CD1c-positive myeloid dendritic cell (primary cell): ENCODE measurements around the gene FIZ1.

Experiments
- DNase-seq: peaks from one replicate; pipeline ENCODE4 v3.0.0-alpha.2; 2016; ENCODE audit errors: extremely low spot score

FIZ1 gene

DNA sequence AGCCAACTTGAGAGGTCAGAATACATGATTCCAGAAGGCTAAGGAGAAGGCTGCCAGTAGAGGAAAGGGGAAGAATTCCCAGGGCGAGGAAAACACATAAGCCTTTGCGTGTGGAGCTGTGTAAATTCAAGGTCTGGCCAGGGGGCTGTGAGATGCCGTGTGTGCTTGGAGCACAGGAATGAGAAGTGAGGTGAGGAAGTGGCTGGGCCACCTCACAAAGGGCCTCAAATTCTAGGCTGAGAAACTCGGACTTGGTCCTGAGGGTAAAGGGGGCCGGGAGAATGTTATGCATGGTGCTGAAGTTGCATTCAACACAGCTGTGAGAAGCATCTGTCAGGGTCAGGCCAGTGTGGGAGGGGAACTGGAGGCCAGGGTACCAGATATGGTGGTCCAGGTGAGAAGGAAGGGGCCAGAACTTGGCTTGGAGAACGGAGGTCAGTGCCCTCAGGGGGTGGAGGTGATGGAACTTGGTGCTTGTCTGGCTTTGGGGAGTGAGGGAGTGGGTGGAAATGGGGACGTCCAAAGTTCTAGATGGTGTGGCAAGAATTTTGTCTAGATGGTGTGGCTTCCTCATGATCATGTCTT lies 36.6 kb upstream of the FIZ1 start:
- DNase-seq: no peak

DNA sequence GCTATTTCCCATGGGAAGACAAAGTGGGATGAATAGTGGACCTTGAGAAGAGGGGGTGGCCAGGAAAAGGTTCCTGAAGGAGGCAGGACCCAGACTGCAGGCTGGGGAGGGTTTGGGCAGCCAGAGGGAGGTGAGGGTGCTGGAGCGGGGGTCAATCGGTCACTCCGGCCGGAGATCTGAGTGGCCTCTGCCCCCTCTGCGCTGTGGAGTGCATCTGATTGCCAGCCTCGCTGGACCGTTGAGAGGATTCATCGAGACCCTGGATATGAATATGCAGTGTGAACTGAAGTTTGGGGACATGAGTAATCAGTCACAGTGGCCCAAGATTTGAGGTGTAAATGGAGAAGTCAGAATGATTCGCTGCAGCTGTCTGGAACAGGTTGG lies 36.0 kb upstream of the FIZ1 start:
- no peak for DNase-seq

DNA sequence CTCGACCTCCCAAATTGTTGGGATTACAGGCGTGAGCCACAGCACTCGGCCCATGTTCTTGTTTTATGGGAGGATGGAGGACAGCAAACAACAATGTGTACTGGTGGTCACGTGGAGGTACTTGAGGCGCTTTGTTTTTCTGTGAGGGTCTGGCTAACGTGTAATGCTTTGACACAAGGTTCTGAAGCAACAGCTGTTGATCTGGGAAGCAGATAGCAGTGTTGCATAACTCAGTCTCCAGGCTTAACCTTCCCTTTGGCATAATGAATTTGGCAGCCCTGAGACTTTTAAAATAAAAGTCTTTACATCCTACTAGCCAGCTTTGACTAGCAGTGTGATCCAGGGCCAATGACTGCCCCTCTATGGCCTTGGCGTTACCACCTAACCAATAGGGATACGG lies 34.5 kb upstream of the FIZ1 start:
- DNase-seq: no peak

DNA sequence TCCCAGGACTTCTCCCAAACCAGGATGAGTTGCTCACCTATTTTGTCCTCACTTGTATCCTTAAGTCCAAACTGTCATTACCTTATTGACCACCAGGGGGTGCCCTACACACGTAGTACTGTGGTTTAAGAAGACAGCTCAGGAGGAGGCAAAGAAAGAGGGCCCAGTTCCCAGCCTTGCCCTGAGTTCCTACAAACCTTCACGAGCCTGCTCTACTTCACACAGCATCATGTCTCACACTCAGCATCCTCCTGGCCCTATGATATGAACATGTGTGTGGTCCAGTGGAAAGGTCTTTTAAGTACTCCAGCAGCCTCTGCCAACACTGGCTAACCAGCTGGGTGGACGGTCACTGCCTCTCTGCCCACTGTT lies 33.1 kb upstream of the FIZ1 start:
- peak; percentile 96 for DNase-seq

DNA sequence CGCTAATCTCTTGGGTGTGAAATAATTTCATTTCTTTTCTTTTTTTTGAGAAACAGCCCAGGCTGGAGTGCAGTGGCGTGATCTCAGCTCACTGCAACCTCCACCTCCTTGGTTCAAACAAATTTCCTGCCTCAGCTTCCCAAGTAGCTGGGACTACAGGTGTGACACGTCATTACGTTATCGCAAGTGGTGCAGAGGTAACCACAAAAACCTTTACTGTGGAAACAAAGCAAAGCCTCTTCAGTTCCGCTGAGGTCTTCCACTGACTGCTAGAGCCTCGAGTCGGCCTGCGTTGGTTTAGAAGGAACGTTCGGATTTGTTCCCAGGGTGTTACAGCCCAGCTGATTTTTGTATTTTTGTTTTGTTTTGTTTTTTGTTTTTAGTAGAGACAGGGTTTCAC lies 27.0 kb upstream of the FIZ1 start:
- peak; percentile 39 for DNase-seq

DNA sequence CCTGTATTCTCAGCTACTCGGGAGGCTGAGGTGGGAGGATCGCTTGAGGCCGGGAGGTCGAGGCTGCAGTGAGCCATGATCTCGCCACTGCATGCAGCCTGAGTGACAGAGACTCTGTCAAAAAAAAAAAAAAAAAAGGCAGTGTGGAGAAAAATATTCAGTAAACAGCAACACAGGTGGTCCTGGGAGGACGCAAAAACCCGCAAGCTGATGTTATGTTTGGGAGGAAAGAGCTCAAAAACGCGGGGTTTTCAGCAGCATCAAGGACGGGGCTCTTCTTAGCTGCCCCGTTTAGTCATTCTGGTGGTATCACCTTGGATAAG lies 25.6 kb upstream of the FIZ1 start:
- no peak for DNase-seq

DNA sequence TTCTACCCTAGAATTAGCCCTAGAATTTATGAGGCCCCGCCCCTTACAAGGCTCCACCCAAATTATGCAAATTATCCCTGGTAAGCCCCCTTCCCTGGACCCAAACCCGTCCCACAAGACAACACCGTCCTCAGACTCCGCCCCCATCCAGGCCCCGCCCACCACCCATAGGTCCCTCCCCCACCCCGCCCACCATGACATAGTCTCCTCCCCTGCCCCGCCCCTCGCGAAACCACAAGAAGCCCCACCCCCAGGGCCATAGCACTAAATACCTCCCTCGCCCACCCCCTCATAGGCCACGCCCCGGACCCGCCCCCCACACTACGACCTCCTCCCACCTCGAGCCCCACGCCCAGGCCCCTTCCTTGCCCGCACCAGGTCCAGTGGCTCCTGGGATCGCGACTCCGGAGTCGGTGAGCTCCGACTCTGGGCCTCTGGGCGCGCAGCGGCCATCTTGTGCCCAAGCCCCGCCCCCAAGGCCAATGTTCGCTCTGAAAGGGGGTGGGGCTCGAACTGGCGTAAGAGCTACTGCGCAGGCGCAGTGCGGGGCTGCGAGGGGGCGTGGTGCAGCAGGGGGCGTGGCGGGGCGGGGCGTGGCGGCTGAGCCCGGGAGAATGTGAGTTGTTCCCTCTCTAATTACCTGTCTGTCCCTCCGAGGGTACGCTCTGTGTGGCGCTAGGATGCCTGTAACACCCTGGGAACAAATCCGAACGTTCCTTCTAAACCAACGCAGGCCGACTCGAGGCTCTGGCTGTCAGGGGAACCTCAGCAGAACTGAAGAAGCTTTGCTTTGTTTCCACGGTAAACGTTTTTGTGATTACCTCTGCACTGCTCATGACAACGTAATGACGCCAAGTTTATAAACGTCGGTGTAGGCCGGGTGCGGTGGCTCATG lies 25.0 kb upstream of the FIZ1 start, which contains the start of gene ZNF784:
Gene ZNF784, minus strand, starts transcription at position 458 of the 895 bp plus-strand sequence. Its CDS starts 5 bp downstream, at position 453.
- DNase-seq: peak; percentile 97

DNA sequence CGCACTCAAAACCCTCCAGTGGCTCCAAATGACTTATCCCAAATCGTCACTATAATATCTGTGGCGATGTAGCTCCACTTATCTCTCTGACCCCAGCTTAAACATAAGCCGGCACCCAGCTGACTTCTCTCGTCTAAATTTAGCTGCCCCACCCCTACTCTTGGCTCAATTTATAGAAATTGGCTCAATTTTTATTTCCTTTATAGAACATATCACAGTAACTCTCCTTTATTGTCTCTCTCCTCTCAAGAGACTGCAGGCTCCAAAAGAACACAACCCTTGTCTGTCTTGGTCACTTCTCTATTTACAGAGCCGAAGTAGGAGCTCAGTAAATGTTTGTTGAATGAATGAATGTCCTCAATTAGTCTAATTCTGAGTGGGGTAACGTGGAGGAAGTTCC lies 24.2 kb upstream of the FIZ1 start:
- peak; percentile 19 for DNase-seq

DNA sequence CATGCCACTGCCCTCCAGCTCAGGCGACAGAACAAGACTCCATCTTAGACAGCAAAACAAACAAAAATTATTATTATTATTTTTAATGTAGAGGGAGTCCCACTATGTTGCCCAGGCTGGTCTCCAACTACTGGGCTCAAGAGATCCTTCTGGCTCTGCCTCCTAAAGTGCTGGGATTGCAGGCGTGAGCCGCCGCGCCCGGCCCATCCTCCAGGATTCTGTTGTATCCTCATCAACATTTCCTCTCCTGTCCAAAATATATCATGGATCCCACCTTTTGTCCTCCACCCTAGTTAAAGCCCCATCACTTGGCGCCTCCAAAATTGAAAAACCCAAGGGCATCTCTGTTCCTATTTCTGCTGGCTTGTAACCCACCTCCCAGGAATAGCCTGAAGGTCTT lies 23.8 kb upstream of the FIZ1 start:
- DNase-seq: no peak

DNA sequence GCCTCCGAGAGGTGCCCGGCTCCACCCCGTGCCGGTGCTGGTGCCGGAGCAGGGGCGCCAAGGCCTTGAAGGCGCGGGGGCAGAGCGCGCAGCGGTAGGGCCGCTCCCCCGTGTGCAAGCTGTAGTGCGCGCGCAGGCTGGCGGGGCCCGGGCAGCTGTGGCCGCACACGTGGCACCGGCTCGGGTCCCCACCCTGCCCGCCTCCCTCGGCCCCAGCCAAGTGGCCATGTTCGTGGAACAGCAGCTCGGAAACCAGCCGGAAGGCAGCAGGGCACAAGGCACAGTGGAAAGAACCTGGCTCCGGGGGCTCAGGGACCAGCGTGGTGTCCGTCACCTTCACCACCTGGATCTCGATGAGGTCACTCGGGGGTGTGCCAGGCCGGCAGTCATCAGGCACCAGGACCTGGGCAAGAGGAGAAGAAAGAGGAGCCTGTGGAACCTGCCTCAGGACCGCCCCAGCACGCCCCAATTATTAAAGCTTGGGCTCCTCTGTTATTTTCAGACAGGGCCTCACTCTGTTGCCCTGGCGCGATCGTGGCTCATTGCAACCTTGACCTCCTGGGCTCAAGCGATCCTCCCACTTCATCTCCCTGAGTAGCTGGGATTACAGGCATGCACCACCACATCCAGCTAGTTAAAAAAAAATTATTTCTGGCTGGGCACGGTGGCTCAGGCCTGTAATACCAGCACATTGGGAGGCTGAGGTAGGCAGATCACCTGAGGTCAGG lies 23.1 kb upstream of the FIZ1 start:
- DNase-seq: no peak

DNA sequence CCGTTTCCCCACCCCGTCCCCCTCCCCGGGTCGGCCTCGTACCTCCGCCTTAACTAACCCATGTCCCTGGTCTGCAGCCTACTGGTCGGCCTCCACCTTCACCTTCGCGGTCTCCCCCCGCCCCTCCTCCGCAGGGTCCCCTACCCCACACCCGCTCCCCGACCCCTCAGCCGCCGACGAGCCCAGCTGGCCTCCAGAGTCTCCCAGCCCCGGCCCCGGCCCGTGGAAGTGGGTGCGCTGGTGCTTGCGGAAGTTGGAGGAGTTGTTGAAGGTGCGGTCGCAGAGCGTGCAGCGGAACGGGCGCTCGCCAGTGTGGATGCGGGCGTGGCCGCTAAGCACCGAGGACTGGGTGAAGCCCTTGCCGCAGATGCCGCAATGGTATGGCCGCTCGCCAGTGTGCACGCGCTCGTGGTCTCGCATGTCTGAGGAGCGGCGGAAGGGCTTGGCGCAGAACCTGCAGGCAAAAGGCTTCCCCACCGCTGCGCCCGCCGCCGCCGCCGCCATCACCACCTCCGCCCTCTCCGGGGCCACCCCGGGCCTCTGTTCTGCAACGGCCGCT lies 22.4 kb upstream of the FIZ1 start:
- DNase-seq: no peak

DNA sequence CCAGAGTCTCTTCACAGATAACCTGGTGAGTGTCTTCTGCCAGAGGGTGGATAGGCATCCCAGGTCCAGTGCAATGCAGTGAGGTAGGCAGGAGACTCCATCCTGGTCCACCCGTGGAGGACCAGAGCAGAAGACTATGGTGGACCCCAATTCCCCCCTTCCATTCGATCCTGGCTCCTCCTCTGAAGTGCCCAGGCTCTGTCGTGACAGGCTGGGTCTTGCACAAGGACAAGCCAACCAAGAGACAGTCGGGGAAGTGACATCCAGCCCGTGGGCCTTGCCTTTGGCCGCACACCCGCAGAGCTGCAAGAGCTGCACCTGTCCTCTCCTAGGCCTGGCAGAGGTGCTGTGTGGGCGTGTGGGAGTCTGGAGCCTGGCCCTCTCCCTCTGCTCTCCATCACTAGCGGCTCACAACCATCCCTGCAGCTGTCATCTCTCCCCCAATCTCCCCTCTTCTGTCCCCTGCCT lies 21.9 kb upstream of the FIZ1 start:
- DNase-seq: no peak

DNA sequence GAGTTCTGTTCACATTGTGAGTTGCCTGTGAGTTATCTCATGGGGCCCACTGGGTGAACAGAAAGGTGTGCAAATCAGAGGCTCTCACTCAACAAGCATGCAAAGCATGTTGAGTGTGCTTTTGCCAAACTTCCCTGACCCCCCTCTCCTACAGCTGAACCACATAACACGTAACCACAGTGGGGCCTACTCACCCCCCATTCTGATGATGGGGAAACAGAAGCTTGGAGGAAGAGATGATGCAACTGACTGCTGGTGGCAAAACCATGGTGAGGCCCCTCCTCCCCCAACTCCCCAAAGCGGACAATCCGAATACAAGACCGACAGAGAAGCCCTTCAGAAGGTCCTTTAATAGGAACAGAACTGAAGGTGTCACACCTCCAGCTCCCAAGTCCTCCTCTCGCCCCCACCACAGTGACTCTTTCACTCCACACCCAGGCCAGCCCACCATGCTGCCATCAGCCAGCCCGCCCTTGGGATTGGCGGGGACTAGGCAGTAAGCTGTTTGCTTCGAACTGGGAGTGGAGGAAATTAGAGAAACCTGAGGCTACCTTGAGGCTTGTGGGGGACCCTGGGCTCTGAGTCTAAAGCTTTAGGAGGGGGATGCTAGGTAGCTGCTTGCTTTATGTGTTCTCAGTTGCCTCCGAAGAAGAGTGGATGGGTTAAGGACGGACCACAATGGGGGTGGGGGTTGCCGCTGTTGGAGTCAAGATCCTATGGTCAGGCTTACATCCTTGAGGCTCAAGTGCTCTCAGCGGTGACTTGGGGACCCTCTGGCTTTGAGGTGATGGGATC lies 21.3 kb upstream of the FIZ1 start:
- DNase-seq: peak; percentile 40

DNA sequence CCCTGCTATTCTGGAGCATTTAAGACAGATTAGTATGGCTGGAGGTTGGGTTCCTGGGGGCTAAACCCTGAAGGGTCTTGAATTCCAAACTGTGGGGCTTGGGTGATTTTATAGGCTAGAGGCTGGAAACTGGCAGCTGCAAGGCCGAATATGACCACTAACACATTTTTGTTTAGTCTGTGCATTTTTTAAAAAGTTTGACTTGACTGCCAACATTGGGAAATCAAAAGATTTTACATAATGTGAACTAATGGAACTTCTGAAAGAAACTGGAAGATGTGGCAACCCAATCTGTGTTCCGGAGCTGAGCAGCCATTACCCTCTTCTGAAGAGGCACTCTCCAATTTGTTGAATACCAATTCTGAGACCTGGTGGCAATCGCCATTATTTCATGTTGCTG lies 20.0 kb upstream of the FIZ1 start:
- DNase-seq: no peak

DNA sequence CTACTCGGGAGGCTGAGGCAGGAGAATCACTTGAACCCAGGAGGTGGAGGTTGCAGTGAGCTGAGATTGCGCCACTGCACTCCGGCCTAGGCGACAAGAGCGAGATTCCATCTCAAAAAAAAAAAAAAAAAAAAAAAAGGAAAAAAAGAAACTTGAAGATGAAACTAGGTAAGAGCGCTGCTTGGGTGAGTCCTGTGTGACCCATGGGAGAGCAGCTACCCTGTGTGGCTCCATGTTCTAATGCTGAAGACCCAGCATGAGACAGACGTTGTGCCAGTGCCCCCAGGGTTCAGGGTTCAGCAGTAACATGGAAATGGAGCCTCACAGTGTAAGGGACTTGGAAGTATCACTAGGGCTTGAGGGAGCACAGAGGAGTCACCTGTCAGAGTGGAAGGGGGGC lies 19.1 kb upstream of the FIZ1 start:
- no peak for DNase-seq

DNA sequence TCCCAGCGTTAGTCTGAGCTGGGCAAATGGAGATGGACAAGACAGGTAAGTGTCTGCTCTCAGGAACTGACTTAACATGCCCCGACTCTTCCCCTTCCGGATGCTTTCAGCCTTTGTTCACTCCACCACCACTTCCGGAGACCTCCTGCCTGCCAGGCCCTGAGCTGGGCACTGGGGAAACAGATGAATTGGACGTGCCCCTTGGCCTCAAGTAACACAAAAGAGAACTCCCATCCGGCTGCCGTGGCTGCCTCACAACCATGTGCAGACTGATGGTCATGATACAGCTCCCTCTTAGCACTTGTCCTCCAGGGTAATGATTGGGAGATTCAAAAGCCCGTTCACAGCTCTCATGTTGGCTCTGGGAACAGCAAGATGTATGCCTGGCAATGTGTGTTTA lies 18.1 kb upstream of the FIZ1 start:
- DNase-seq: no peak

DNA sequence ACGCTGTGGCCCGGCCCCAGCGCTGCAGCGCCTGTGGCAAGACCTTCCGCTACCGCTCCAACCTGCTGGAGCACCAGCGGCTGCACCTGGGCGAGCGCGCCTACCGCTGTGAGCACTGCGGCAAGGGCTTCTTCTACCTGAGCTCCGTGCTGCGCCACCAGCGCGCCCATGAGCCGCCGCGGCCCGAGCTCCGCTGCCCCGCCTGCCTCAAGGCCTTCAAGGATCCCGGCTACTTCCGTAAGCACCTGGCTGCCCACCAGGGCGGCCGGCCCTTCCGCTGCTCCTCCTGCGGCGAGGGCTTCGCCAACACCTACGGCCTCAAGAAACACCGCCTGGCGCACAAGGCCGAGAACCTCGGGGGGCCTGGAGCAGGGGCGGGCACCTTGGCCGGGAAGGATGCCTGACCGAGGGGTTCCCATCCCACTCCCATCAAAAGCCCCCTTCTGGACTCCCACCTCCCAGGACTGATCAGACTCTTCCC lies 17.1 kb upstream of the FIZ1 start:
- no peak for DNase-seq

DNA sequence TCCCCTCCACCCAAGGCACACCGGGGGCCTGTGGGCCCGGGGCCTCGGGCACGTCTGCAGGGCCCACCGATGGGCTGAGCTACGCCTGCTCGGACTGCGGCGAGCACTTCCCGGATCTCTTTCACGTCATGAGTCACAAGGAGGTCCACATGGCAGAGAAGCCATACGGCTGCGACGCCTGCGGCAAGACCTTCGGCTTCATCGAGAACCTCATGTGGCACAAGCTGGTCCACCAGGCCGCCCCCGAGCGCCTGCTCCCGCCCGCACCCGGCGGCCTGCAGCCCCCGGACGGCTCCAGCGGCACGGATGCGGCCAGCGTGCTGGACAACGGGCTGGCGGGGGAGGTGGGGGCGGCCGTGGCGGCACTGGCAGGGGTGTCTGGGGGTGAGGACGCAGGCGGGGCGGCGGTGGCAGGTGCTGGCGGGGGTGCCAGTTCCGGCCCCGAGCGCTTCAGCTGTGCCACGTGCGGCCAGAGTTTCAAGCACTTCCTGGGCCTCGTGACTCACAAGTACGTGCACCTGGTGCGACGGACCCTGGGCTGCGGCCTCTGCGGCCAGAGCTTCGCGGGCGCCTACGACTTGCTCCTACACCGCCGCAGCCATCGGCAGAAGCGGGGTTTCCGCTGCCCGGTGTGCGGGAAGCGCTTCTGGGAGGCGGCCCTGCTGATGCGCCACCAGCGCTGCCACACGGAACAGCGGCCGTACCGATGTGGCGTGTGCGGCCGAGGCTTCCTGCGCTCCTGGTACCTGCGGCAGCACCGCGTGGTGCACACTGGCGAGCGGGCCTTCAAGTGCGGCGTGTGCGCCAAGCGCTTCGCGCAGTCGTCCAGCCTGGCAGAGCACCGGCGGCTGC lies 16.5 kb upstream of the FIZ1 start:
- no peak for DNase-seq

DNA sequence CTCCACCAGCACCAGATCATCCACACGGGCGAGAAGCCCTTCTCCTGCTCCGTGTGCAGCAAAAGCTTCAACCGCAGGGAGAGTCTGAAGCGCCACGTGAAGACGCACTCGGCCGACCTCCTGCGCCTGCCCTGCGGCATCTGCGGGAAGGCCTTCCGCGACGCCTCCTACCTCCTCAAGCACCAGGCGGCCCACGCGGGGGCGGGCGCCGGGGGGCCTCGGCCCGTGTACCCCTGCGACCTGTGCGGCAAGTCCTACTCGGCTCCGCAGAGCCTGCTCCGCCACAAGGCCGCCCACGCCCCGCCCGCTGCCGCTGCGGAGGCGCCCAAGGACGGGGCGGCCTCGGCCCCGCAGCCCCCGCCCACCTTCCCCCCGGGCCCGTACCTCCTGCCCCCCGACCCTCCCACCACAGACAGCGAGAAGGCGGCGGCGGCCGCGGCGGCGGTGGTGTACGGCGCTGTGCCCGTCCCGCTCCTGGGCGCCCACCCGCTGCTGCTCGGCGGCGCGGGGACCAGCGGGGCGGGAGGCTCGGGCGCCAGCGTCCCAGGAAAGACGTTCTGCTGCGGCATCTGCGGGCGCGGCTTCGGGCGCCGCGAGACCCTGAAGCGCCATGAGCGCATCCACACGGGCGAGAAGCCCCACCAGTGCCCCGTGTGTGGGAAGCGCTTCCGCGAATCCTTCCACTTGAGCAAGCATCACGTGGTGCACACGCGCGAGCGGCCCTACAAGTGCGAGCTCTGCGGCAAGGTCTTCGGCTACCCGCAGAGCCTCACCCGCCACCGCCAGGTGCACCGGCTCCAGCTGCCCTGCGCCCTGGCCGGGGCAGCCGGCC lies 15.6 kb upstream of the FIZ1 start:
- DNase-seq: no peak
